OCI-LY1 (cell line): ENCODE measurements around the gene TMEM38A.

ENCODE experiments used
- EZH2 ChIP-seq: fragments of 200-600 bp; sonication (generic), shearing (Covaris generic); IDR thresholded peaks from 2 replicates; pipeline ENCODE4 v1.8.0; 2017; ENCODE audit warnings: borderline replicate concordance, mixed run types, mild to moderate bottlenecking, antibody characterized with exemption, low read length, moderate library complexity, mixed read lengths
- TF ChIP-seq, protein P1 (sequence below): fragments of 200-600 bp; sonication (generic), shearing (Covaris generic); IDR thresholded peaks from 2 replicates; pipeline ENCODE4 v1.5.1; 2017; ENCODE audit warnings: mild to moderate bottlenecking, antibody characterized with exemption, low read length, moderate library complexity, mixed read lengths

- TF ChIP-seq, protein P1, sequence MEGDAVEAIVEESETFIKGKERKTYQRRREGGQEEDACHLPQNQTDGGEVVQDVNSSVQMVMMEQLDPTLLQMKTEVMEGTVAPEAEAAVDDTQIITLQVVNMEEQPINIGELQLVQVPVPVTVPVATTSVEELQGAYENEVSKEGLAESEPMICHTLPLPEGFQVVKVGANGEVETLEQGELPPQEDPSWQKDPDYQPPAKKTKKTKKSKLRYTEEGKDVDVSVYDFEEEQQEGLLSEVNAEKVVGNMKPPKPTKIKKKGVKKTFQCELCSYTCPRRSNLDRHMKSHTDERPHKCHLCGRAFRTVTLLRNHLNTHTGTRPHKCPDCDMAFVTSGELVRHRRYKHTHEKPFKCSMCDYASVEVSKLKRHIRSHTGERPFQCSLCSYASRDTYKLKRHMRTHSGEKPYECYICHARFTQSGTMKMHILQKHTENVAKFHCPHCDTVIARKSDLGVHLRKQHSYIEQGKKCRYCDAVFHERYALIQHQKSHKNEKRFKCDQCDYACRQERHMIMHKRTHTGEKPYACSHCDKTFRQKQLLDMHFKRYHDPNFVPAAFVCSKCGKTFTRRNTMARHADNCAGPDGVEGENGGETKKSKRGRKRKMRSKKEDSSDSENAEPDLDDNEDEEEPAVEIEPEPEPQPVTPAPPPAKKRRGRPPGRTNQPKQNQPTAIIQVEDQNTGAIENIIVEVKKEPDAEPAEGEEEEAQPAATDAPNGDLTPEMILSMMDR, result no peak
- no peak for TF ChIP-seq EZH2
Observed at GRCh38 chr19:16625163-16625958, 35.6 kb upstream of the TMEM38A start.
